NB4 (cell line): Measurements from ENCODE around the gene NALCN.

ENCODE experiments used
- DNase-seq: peaks from one replicate; pipeline ENCODE4 v3.0.0; 2010; ENCODE audit warnings: low read depth
- H3K4me3 ChIP-seq: one replicate; pipeline ENCODE4 v1.5.1; 2011; ENCODE audit warnings: mild to moderate bottlenecking, low read depth, low read length, moderate library complexity
- MAX ChIP-seq: IDR thresholded peaks from 2 replicates; pipeline ENCODE4 v1.6.1; 2011; ENCODE audit warnings: low read depth, low read length
- MYC ChIP-seq: IDR thresholded peaks from 2 replicates; pipeline ENCODE4 v1.6.1; 2011; ENCODE audit warnings: low read depth, low read length
- POLR2A ChIP-seq: IDR thresholded peaks from 2 replicates; pipeline ENCODE4 v1.6.1; 2011; ENCODE audit warnings: mild to moderate bottlenecking; ENCODE audit not compliant: insufficient read length; ENCODE audit errors: extremely low read depth
- TF ChIP-seq, protein P1 (sequence below): IDR thresholded peaks from one replicate; pipeline ENCODE4 v1.5.1; 2012; ENCODE audit warnings: low read depth, low read length

Gene NALCN

DNA sequence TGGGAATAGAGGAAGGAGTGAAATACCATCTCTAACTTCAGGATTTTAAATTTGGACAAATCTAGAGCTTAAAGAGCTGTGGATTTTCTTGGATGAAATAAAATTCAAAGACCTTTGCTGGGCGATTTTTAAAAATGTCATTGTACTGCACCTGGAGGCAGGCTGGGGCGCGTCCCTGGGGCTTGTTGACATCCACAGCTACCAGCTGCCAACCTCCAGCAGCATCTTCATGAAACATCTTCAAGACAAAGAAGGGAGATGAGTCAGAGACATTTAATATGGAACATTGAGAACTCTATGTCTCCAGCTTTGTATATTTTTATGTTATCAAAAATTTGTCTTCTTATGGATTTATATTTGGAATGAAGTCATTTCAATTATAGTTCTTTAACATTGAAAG is 132.5 kb downstream of the NALCN start:
- H3K4me3 ChIP-seq, result no peak overlapping the region
- DNase-seq, result no peak
- no peak for TF ChIP-seq MAX
- TF ChIP-seq, protein P1, sequence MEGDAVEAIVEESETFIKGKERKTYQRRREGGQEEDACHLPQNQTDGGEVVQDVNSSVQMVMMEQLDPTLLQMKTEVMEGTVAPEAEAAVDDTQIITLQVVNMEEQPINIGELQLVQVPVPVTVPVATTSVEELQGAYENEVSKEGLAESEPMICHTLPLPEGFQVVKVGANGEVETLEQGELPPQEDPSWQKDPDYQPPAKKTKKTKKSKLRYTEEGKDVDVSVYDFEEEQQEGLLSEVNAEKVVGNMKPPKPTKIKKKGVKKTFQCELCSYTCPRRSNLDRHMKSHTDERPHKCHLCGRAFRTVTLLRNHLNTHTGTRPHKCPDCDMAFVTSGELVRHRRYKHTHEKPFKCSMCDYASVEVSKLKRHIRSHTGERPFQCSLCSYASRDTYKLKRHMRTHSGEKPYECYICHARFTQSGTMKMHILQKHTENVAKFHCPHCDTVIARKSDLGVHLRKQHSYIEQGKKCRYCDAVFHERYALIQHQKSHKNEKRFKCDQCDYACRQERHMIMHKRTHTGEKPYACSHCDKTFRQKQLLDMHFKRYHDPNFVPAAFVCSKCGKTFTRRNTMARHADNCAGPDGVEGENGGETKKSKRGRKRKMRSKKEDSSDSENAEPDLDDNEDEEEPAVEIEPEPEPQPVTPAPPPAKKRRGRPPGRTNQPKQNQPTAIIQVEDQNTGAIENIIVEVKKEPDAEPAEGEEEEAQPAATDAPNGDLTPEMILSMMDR, result no peak
- TF ChIP-seq POLR2A, result no peak
- no peak for TF ChIP-seq MYC

GRCh38 chr13:101272886-101273285 is 143.4 kb downstream of the NALCN start:
- no peak overlapping the region for H3K4me3 ChIP-seq
- TF ChIP-seq MAX (no peak), POLR2A (no peak), MYC (no peak)
- TF ChIP-seq, protein P1, result no peak
- no peak for DNase-seq

DNA sequence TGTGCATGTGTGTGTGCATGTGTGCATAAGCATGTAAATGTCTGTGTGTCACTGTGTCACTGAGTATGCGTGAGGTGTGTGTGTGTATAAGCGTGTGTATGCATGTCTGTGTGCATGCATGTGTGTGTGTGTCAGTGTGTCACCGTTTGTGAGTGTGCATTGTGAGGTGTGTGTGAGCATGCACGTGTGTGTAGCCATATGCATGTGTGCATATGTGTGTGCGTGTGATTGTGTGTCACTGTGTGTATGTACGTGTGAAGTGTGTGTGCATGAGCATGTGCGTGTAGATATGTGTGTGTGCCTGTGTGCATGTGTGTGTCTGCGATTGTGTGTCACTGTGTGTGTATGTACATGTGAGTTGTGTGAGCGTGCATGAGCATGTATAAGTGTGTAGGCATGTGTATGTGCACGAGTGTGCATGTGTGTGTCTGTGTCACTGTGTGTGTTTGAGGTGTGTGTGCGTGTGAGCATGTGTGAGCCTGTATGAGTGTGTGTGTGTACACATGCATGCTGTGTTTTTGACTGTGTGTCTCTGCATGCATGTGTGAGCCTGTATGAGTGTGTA is 144.5 kb downstream of the NALCN start:
- DNase-seq, result no peak
- H3K4me3 ChIP-seq, result no peak overlapping the region
- TF ChIP-seq, protein P1, result no peak
- TF ChIP-seq MAX, result no peak

DNA sequence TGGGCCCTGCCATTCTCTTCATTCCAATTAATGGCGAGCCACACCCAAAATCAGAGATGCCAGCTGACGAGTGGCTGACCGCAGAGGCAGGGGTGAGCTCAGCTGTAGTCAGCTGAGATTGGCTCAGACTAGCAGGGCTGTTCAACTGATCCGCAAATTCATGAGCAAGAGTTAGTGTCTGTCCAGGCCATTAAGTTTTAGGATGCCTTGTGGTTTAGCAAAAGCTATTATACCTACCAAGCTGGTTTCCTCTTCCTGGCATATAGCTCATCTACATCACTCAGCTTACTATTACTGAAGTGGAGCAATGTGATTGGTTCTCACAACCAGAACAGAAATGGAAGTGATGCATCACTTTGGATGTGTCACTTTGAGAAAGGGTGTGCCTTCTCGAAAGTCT is 148.7 kb downstream of the NALCN start:
- DNase-seq, result no peak
- TF ChIP-seq, protein P1, result no peak
- TF ChIP-seq POLR2A, result no peak
- no peak for TF ChIP-seq MYC
- no peak for TF ChIP-seq MAX
- H3K4me3 ChIP-seq, result no peak overlapping the region

DNA sequence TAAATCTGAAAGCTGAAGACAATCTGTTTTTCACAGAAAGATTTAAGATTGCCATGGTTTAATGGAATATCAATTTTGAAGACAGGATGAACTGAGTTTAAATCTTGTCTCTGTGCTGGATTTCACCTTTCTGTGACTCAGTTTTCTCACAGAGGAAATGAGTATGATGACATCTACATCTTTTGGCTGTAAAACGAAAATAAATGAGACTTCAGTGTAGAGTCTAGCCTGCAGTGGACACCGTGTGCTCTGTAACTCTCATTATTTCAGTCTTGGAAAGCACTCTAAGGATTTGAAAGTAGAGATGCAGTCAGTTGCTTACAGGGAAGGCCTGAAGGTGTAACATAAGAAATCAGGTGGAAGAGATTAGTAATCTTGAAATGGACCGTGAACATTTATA is 150.4 kb downstream of the NALCN start:
- TF ChIP-seq POLR2A (no peak), MYC (no peak), MAX (no peak)
- TF ChIP-seq, protein P1, result no peak
- DNase-seq, result no peak
- H3K4me3 ChIP-seq, result no peak overlapping the region

- H3K4me3 ChIP-seq, result no peak overlapping the region
- no peak for TF ChIP-seq POLR2A
- TF ChIP-seq, protein P1, result no peak
- no peak for TF ChIP-seq MAX
- no peak for TF ChIP-seq MYC
- DNase-seq, result no peak
Measured at GRCh38 chr13:101264931-101265330, 151.4 kb downstream of the NALCN start.
